8988T (cell line): Measurements from ENCODE around the gene ABHD17A.

Experiments used
- DNase-seq: peaks from one replicate; pipeline ENCODE4 v3.0.0; 2011

Gene ABHD17A

GRCh38 chr19:1832046-1832663 is 53.1 kb downstream of the ABHD17A start:
- DNase-seq, result no peak

- no peak for DNase-seq
Measured at GRCh38 chr19:1830978-1831377, 54.3 kb downstream of the ABHD17A start.

DNA sequence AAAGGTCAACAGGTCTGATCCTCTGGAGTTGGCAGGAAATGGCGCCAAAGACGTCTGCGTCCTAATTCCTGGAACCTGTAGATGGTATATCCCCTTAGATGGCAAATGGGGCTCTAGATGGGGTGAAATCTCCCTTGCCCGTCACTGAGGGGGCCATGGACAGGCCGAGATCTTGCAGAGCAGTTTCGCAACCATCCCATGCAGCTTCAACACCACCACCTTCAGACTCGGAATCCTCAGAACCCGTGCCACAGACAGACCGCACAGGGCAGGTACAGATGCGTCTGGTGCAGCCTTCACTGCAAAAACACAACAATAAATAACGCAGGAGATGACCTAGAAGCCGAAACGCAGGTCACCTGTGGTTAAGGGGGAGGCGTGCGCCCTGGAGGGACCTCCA is 54.7 kb downstream of the ABHD17A start:
- DNase-seq, result no peak

DNA sequence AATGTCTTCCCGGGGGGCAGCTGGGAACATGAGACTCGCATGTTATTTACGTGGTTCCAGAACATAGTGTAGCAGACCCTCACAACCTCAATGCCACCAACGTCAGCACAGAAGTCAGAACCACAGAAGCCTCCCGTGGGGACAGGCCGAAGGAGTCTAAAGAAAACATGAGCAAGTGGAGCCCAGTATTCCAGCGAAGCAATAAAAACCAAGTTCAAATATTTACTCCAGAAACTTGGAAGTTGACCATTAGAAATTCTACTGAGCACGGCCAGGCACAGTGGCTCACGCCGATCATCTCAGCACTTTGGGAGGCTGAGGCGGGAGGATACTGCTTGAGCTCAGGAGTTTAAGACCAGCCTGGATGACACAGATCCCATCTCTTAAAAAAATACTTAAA is 55.3 kb downstream of the ABHD17A start:
- no peak for DNase-seq

DNA sequence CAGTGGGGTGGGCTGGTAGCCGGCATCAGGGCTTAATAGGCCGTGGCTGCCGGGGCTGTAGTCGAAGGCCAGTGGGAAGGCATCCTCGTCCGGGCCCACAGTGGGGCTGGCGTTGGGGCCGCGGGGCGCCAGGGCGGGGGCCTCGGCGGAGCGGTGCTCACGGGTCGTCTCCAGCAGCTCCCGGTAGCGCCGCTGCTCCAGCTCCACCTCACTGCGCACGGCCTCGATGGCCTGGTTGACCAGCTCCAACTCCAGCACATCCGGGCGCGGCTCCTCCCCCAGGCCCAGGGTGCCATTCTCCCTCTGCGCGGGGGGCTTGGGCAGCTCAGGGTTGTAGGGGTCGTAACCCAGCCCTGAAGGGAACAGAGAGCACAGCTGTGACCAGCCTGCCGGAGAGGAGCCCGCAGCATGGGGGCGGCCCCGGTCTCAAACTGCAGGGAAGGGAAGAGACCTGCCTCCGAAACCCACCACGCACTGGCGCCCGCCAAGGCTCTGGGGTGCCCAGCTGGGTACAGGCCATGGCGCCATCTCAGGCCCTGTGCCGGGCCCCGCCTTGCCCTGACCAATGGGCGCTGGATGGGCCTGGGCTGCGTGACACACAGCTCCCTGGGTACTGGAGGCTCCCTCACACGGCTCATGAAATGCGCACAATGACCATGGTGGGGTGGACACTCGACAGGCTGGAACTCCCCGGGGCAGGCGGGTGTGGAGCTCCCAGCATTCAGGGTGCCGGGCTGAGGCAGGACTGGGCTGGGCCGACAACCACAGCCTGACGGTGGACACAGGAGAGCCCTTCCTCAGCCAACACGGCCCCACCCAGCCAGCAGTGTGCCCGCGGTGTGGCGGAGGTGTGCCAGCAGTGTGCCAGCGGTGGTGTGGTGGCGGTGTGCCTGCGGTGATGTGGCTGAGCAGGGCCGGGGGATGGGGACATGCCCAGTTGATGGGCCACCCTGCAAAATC is 56.7 kb downstream of the ABHD17A start:
- no peak for DNase-seq

GRCh38 chr19:1827566-1828278 is 57.6 kb downstream of the ABHD17A start:
- no peak for DNase-seq
